Osteocyte (in vitro differentiated cells): ENCODE data around the gene CCDC78. TPM values are rescaled to one million over a fixed set of nuclear protein-coding genes. Genes with fewer than 3 reads are reported as not detected.
"Not testable (repeated sequence)": the region's sequence is repeated elsewhere in the genome, so short reads cannot be mapped to it uniquely, and the experiment has no call there.

ENCODE experiments used
- DNase-seq: peaks from one replicate; pipeline ENCODE4 v3.0.0; 2021; ENCODE audit warnings: mixed read lengths; ENCODE audit not compliant: unreplicated experiment; ENCODE audit errors: extremely low spot score
- H3K27ac Mint-ChIP-seq: one replicate; pipeline ENCODE4 v1.8.0; 2021; ENCODE audit warnings: mild to moderate bottlenecking, mixed read lengths; ENCODE audit not compliant: unreplicated experiment
- H3K27me3 Mint-ChIP-seq: one replicate; pipeline ENCODE4 v1.8.0; 2021; ENCODE audit warnings: mixed read lengths; ENCODE audit not compliant: unreplicated experiment
- H3K36me3 Mint-ChIP-seq: one replicate; pipeline ENCODE4 v1.8.0; 2021; ENCODE audit warnings: mixed read lengths; ENCODE audit not compliant: unreplicated experiment
- H3K4me1 Mint-ChIP-seq: one replicate; pipeline ENCODE4 v1.8.0; 2021; ENCODE audit warnings: mixed read lengths; ENCODE audit not compliant: unreplicated experiment
- H3K4me3 Mint-ChIP-seq: one replicate; pipeline ENCODE4 v1.8.0; 2021; ENCODE audit warnings: mild to moderate bottlenecking, moderate library complexity, mixed read lengths; ENCODE audit not compliant: unreplicated experiment
- H3K9me3 Mint-ChIP-seq: one replicate; pipeline ENCODE4 v1.8.0; 2021; ENCODE audit warnings: mixed read lengths; ENCODE audit not compliant: unreplicated experiment
- total RNA-seq: library from RNA; stranded (reverse); gene quantifications from 2 replicates; pipeline ENCODE4 v1.2.1, GENCODE V29; 2021
- TF ChIP-seq, protein P1 (sequence below): fragments of 200-600 bp; sonication (generic); IDR thresholded peaks from 2 replicates; pipeline ENCODE4 v1.5.0; 2021; ENCODE audit warnings: antibody characterized with exemption, mild to moderate bottlenecking, moderate library complexity

CCDC78 gene
- total RNA-seq, 1 donor from 2014 or later: 2.6 TPM

DNA sequence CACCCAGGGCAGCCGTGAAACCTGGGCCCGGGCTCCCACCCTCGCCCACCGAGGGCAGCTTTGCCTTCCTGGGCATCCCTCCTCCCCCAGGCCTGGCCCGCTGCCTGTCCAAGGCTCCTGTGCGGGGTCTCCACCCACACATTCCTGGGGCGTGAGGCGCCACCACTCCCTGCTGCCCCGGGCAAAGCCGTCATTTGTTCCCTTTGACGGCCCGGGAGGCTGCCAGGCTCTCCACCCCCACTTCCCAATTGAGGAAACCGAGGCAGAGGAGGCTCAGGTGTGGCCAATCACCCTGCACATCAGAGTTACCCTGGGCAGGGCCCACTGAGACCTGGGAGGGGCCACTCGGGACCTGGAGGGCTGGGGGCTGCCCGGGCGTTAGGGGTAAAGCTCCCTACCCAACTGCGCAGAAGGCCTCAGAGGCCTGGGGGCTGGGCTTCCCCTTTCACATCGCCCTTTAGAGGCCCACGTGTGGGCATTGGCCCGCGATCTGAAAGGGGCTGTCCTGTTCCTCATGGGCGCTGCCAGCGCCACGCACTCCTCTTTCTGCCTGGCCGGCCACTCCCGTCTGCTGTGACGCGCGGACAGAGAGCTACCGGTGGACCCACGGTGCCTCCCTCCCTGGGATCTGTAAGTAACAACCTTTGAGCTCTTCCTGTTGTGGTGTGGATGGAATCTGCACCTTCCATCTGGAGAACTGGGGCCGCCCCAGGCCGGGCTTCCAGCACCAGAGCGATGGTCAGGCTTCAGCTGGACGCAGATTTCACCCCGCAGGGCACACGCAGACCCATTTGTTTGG, 34.5 kb upstream of the CCDC78 start, which contains the start of gene MSLN:
MSLN (plus strand) TSS at position 190 of the 799 bp plus-strand sequence. CDS start 1,947 bp downstream, outside the sequence.
- peaks cover 2% of the 10 kb centered on the region for H3K4me1 Mint-ChIP-seq
- TF ChIP-seq, protein P1, sequence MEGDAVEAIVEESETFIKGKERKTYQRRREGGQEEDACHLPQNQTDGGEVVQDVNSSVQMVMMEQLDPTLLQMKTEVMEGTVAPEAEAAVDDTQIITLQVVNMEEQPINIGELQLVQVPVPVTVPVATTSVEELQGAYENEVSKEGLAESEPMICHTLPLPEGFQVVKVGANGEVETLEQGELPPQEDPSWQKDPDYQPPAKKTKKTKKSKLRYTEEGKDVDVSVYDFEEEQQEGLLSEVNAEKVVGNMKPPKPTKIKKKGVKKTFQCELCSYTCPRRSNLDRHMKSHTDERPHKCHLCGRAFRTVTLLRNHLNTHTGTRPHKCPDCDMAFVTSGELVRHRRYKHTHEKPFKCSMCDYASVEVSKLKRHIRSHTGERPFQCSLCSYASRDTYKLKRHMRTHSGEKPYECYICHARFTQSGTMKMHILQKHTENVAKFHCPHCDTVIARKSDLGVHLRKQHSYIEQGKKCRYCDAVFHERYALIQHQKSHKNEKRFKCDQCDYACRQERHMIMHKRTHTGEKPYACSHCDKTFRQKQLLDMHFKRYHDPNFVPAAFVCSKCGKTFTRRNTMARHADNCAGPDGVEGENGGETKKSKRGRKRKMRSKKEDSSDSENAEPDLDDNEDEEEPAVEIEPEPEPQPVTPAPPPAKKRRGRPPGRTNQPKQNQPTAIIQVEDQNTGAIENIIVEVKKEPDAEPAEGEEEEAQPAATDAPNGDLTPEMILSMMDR: no peak
- no peaks in the 10 kb centered on the region for H3K27me3 Mint-ChIP-seq
- no peak within 1 kb of the TSS for H3K27ac Mint-ChIP-seq
- peaks cover 4% of the 10 kb centered on the region for H3K9me3 Mint-ChIP-seq
- H3K36me3 Mint-ChIP-seq: no peaks in the 10 kb centered on the region
- no peak within 1 kb of the TSS for H3K4me3 Mint-ChIP-seq
- peak; percentile 85 for DNase-seq

DNA sequence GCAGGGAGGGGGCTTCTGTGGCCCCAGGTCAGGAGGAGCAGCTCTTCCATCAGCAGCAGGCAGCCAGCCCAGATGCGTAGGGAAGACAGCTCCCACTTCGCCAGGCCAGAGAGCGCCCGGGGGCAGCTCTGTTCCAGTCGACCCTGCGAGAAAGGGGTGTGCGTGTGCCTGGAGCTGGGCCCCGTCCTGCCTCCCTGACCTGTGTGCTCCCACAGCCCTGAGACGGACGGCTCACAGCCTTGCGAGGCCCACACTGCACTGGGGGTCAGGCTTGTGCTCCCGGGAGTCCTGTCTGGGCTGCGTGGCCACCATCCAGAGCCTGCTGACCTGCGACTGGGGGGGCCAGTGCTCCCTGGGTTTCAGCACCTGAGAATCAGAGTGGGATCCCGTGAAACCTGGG, 33.8 kb upstream of the CCDC78 start:
- Mint-ChIP-seq H3K9me3 (peaks cover 4% of the 10 kb centered on the region), H3K36me3 (no peaks in the 10 kb centered on the region), H3K4me3 (no peak overlapping the region), H3K4me1 (peaks cover 2% of the 10 kb centered on the region), H3K27me3 (no peaks in the 10 kb centered on the region), H3K27ac (no peak overlapping the region)
- DNase-seq: no peak
- TF ChIP-seq, protein P1: no peak

DNA sequence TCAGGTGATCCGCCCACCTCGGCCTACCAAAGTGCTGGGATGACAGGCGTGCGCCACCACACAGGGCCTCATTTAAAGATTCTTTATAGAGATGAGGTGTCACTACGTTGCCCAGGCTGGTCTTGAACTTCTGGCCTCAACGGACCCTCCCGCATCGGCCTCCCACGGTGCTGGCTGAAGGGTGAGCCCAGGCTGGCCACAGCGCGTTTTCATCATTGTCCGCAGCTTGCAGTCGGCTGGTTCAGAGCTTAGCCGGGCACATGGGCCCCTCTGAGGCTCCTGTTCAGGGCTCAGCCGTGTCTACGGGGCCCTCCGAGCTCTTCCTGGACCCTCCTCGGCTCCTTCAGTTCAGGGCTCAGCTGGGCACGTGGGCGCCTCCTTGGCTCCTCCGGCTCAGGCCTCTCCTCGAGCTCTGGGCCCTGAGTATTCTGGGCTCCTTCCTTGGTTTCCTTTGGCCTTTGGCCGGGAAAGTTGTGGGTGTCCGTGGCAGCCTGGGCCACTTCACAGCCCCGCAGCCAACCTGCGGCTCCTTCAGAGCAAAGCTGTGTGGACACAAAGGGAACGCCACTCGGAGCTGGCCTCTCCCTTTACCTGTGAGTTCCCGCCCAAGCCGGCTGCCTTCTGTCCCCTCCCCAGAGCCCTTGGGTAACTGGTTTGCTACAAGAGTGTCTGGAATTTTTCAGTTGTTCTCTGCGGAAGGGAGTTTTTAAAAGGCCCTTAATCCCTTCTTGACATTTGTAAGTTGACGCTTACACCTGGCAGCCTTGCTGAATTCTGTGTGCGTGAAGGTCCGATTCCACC, 33.1 kb upstream of the CCDC78 start:
- no peak overlapping the region for H3K4me3 Mint-ChIP-seq
- H3K36me3 Mint-ChIP-seq: no peaks in the 10 kb centered on the region
- H3K9me3 Mint-ChIP-seq: peaks cover 4% of the 10 kb centered on the region
- peaks cover 2% of the 10 kb centered on the region for H3K4me1 Mint-ChIP-seq
- H3K27ac Mint-ChIP-seq: no peak overlapping the region
- no peak for DNase-seq
- TF ChIP-seq, protein P1: no peak
- H3K27me3 Mint-ChIP-seq: no peaks in the 10 kb centered on the region

DNA sequence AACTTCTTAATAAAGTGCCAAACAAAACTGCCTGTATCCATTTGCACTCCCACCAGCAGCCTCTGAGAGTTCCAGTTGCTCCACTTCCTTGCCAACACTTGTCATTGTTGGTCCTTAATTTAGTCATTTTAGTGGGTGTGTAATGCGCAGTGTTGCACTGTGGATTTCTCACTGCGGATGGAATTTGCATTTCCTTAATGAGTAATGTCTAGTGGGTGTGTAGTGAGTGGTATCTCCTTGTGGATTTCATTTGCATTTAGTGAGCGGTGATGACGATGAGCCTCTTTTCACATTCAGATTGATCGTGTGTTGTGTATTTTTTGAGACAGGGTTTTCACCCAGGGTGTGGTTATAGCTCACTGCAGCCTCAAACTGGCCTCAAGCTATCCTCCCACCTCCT, 30.2 kb upstream of the CCDC78 start:
- TF ChIP-seq, protein P1: no peak
- Mint-ChIP-seq H3K27me3 (peaks cover 5% of the 10 kb centered on the region), H3K27ac (no peak overlapping the region), H3K36me3 (no peaks in the 10 kb centered on the region), H3K4me1 (peaks cover 2% of the 10 kb centered on the region), H3K9me3 (peaks cover 4% of the 10 kb centered on the region), H3K4me3 (no peak overlapping the region)
- DNase-seq: no peak

DNA sequence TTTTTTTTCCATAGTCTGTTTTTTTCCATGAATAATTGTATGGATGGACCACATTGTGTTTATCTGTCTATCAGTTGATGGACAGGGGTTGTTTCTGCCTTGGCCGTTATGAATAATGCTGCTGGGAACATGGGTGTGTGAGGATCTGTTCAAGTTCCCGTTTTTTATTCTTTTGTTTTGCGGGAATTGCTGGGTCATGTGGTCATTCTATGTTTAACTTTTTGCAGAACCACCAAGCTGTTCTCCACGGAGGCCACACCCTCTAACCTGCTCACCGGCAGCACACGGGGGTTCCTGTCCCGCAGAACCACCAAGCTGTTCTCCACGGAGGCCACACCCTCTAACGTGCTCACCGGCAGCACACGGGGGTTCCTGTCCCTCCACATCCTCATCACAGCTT, 28.4 kb upstream of the CCDC78 start:
- H3K4me3 Mint-ChIP-seq: no peak overlapping the region
- H3K4me1 Mint-ChIP-seq: peaks cover under 1% of the 10 kb centered on the region
- H3K36me3 Mint-ChIP-seq: no peaks in the 10 kb centered on the region
- TF ChIP-seq, protein P1: no peak
- H3K9me3 Mint-ChIP-seq: peaks cover 4% of the 10 kb centered on the region
- DNase-seq: no peak
- peaks cover 8% of the 10 kb centered on the region for H3K27me3 Mint-ChIP-seq
- no peak overlapping the region for H3K27ac Mint-ChIP-seq

DNA sequence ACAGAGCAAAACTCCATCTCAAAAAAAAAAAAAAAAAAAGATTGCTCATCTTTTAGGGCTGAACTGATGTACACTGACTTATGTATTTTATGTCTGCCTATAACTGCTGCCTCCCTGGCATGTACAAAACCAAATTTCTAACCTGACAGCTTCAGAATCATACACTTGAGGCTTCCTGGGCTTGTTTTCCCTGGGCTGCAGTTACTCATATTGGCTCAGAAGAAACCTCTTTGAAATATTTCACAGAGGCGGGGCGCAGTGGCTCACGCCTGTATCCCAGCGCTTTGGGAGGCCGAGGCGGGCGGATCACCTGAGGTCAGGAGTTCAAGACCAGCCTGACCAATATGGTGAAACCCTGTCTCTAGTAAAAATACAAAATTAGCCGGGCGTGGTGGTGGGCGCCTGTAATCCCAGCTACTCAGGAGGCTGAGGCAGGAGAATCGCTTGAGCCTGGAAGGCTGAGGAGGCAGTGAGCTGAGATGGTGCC, 27.9 kb upstream of the CCDC78 start:
- H3K36me3 Mint-ChIP-seq, H3K4me1 Mint-ChIP-seq, DNase-seq, H3K4me3 Mint-ChIP-seq, H3K9me3 Mint-ChIP-seq, H3K27me3 Mint-ChIP-seq, H3K27ac Mint-ChIP-seq: not testable (repeated sequence)
